Measurements from ENCODE around the gene GGT6.

GGT6 gene

GRCh38 chr17:4594406-4594805 lies 34.0 kb upstream of the GGT6 start:
- TF ChIP-seq CTCF (IDR thresholded peaks at IDR 0.05) = no peak

DNA sequence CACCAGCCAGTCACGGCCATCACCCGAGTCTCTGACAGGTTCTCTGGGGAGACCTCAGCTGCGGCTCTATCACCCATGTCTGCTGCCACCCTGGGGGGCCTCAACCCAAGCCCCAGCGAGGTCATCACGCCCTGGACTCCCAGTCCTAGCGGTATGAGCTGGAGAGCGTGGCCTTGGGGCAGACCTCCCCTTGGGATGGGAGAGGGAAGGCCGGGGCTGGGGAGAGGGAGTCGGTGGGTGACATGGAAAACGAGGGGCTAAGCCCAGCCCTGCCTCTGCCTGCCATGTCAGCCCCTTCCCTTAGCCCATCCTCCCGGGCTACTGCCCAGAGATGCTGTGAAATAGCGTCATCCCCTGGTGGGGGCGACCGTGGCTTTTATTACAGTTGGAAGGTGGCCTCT lies 32.6 kb upstream of the GGT6 start:
- TF ChIP-seq CTCF (IDR thresholded peaks at IDR 0.05) = no peak

DNA sequence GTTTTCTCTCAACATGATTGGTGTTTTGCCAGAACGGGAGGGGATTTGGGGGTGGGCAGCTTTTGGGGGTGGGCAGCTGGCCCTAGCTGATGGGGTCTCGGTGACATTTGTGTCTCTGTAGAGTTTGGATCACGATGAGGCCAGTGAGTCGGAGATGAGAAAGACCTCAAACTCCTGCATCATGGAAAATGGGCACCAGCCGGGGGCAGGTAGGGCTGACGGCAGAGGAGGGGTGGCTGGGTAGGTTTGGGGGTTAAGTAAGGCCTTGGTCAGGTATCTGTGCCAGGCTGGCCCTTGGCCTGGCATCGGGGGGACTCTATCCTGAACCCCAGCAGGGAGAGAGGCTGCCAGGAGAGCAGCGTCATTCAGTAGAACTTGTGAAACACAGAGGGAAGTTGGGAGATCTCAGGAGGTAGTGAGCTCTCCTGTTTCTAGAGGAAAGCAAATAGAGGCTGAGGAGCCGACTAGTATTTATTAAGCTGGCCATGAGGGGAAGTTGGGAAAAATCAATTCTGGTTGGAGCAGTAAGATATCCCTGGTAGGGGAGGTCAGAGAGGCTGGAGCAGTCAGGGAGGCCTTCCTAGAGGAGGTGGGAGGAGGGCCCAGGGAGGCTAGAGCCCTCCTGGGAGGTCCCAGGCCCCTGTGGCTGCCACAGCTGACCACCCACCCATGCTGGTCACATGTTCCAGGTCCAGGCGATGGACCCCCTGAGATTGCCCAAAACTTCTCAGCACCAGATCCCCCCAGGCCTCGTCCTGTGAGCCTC lies 32.0 kb upstream of the GGT6 start:
- TF ChIP-seq CTCF (IDR thresholded peaks at IDR 0.05) = no peak

GRCh38 chr17:4591529-4591928 lies 31.2 kb upstream of the GGT6 start:
- no peak for TF ChIP-seq CTCF (IDR thresholded peaks at IDR 0.05)

DNA sequence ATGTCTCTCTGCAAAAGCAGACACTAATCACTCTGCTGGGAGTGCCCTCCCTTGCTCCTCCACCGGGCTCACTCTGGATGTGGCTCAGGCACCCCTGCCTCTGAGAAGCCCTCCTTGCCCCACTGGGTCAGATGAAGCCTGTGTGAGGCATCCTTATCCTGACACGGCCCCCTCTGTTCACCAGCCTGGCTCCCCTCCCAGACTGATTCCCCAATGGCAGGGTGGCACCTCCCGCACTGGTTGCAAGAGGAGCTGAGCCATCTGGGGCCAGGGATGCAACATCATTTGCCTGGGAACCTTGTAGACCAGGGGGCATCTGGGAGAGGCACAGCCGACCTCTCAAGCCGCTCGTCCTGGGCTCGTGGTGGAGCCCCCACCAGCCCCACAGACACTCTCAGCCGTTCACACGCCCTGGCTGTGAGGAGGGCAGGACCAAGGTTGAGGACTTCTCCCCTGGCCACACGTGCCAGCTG lies 30.6 kb upstream of the GGT6 start:
- TF ChIP-seq CTCF (IDR thresholded peaks at IDR 0.05) = no peak

GRCh38 chr17:4588898-4589625 lies 28.7 kb upstream of the GGT6 start:
- TF ChIP-seq CTCF (IDR thresholded peaks at IDR 0.05) = no peak

DNA sequence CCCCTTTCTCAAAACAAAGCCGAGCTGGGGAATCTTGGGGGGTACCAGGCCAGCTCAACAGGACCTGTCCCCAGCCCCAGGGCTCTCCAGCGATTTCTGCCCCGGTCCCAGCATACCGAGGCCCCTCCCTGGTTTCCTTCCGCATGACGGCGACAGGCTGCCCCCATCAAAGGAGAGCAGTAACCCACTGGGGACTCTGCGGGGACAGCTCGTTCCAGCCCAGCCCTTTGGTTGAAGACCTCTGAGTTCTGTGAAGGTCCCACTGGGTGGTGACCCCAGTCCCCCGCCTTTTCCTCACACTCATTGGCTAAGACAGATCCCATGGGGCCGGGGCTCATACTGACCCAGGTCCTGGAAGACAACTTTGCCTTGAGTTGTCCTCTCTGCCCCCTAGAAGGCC lies 28.0 kb upstream of the GGT6 start:
- TF ChIP-seq CTCF (IDR thresholded peaks at IDR 0.05) = no peak
